T-helper 1 cell treated with Interleukin-12 subunit alpha and Interleukin-12 subunit beta and Interleukin-4 antibody, amounts not matched to agents 30 μg/mL and 1 μg/mL, for 36 hours (primary cell): Measurements from ENCODE around the gene TMCC1.

Experiments used
- H3K27ac Mint-ChIP-seq: one replicate; pipeline ENCODE4 v1.8.0; 2021; ENCODE audit warnings: mild to moderate bottlenecking, mixed read lengths
- H3K27me3 Mint-ChIP-seq: one replicate; pipeline ENCODE4 v1.8.0; 2021; ENCODE audit warnings: low read depth, mixed read lengths
- H3K36me3 Mint-ChIP-seq: one replicate; pipeline ENCODE4 v1.8.0; 2021; ENCODE audit warnings: low read depth, mixed read lengths
- H3K4me1 Mint-ChIP-seq: one replicate; pipeline ENCODE4 v1.8.0; 2021; ENCODE audit warnings: low read depth, mixed read lengths
- H3K4me3 Mint-ChIP-seq: one replicate; pipeline ENCODE4 v1.8.0; 2021; ENCODE audit warnings: mild to moderate bottlenecking, moderate library complexity, mixed read lengths
- H3K9me3 Mint-ChIP-seq: one replicate; pipeline ENCODE4 v1.8.0; 2021; ENCODE audit warnings: mixed read lengths

TMCC1 gene

DNA sequence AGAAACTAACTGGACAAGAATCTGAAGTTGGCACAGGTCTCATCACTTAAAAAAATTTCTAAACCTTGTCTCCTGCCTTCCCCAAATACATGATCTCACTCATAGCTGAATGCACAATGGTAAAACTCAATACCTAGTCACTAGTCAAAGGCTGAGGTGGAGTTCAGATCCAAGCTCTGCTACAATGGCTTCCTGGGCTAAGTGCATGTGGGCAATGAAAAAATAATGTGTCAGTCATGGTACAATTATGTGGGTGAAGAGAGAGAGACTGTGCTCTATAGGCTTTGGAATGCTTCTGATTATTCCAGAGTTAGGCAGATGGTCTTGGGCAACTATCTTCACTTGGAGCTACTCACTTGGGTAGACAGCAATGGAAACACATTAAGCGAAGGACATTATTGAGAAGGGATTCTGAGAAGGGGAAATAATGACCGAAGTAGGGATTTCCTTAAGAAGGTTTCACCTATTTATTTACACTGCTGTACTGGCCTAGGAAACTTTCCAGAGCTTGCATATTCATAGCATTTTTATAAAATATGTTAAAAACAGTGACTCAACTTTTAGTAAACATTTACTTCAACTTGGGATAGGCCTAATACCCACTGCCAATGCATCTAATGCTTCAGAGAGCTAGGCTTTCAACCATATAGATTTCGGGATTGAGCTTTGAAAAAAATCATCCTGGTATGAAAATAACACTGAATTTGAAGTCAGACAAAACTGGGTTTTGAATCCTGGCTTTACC lies 228.3 kb downstream of the TMCC1 start:
- Mint-ChIP-seq H3K9me3 (no peaks in the 10 kb centered on the region), H3K4me3 (no peak overlapping the region), H3K27me3 (no peaks in the 10 kb centered on the region), H3K36me3 (no peaks in the 10 kb centered on the region), H3K27ac (no peak overlapping the region), H3K4me1 (no peaks in the 10 kb centered on the region)

- no peak overlapping the region for H3K4me3 Mint-ChIP-seq
- H3K27me3 Mint-ChIP-seq = no peaks in the 10 kb centered on the region
- no peaks in the 10 kb centered on the region for H3K4me1 Mint-ChIP-seq
- H3K36me3 Mint-ChIP-seq = peaks cover 1% of the 10 kb centered on the region
- H3K9me3 Mint-ChIP-seq = no peaks in the 10 kb centered on the region
- no peak overlapping the region for H3K27ac Mint-ChIP-seq
Measured at GRCh38 chr3:129663930-129664646, 229.4 kb downstream of the TMCC1 start.

- Mint-ChIP-seq H3K4me3 (no peak overlapping the region), H3K36me3 (peaks cover 1% of the 10 kb centered on the region), H3K27ac (no peak overlapping the region), H3K4me1 (peaks cover 4% of the 10 kb centered on the region), H3K27me3 (no peaks in the 10 kb centered on the region), H3K9me3 (no peaks in the 10 kb centered on the region)
Measured at GRCh38 chr3:129663045-129663446, 230.5 kb downstream of the TMCC1 start.

- peaks cover 1% of the 10 kb centered on the region for H3K36me3 Mint-ChIP-seq
- H3K27ac Mint-ChIP-seq = no peak overlapping the region
- H3K9me3 Mint-ChIP-seq = no peaks in the 10 kb centered on the region
- H3K4me1 Mint-ChIP-seq = peaks cover 12% of the 10 kb centered on the region
- no peak overlapping the region for H3K4me3 Mint-ChIP-seq
- H3K27me3 Mint-ChIP-seq = no peaks in the 10 kb centered on the region
Measured at GRCh38 chr3:129662191-129662608, 231.3 kb downstream of the TMCC1 start.

- H3K27ac Mint-ChIP-seq = no peak overlapping the region
- H3K9me3 Mint-ChIP-seq = no peaks in the 10 kb centered on the region
- no peak overlapping the region for H3K4me3 Mint-ChIP-seq
- peaks cover 1% of the 10 kb centered on the region for H3K36me3 Mint-ChIP-seq
- peaks cover 12% of the 10 kb centered on the region for H3K4me1 Mint-ChIP-seq
- H3K27me3 Mint-ChIP-seq = no peaks in the 10 kb centered on the region
Measured at GRCh38 chr3:129661766-129662165, 231.7 kb downstream of the TMCC1 start.

GRCh38 chr3:129658110-129658843 lies 235.2 kb downstream of the TMCC1 start:
- Mint-ChIP-seq H3K4me3 (no peak overlapping the region), H3K27me3 (no peaks in the 10 kb centered on the region), H3K36me3 (peaks cover 4% of the 10 kb centered on the region), H3K27ac (no peak overlapping the region), H3K9me3 (no peaks in the 10 kb centered on the region), H3K4me1 (peaks cover 12% of the 10 kb centered on the region)

DNA sequence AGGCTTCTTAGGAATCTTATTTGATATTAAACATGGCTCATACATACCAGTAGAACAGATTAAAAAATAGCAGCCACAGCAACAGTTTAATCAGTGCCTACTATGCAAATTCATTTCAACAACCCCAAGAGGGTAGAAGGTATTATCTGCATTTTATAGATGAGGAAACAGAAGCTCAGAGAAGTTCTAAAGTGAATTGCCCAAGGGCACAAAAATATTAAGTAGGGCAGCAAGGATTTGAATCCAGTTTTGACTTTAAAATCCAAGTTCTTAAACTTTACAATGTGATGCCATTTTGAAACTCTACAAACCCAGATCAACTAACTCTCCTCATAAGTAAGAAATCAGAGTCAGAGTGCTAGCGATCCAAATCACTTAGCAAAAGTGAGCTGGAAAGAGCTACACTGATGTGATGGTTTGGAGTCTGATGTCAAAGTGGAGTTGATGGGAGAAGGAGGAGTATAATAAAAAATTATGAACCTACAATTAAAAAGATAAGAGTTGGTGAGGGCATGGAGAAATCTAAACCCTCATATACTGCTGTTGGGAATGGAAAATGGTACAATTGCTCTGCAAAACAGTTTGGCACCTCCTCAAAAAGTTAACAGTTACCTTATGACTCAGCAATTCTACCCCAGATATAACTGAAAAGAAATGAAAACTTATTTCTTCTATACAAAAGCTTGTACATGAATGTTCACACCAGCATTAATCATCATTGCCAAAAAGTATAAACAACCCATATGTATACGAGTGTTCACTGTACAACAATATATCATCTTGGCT lies 236.1 kb downstream of the TMCC1 start:
- Mint-ChIP-seq H3K27ac (no peak overlapping the region), H3K27me3 (no peaks in the 10 kb centered on the region), H3K36me3 (peaks cover 4% of the 10 kb centered on the region), H3K4me3 (no peak overlapping the region), H3K9me3 (no peaks in the 10 kb centered on the region), H3K4me1 (peaks cover 12% of the 10 kb centered on the region)

DNA sequence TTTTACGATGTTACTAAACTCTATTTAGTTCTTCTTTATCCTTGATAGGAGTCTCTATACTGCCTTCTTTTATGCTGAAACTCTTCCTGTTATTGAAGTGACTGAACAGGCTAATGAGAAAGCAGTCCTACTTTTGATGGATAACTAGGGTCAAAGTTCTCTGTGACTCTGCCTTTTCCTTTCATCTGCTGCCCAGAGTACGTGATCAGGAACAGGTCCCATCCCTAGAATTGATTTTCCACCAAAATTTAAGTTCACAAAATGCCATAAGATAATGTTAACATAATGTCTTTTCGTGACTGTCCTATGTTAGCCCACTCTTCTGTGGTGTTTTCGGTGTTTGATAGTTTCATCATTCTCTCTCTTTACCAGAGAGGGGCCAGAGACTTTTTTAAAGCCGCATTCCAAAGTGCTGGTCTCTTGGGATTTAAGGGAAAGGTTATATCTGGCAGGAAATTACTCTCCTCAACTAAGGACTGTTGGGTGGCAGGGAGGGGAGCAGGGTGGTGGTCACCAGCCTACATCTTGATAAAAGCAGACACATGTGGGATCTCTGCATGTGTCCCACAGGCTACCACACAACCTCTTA lies 236.8 kb downstream of the TMCC1 start:
- no peaks in the 10 kb centered on the region for H3K27me3 Mint-ChIP-seq
- no peak overlapping the region for H3K4me3 Mint-ChIP-seq
- no peaks in the 10 kb centered on the region for H3K9me3 Mint-ChIP-seq
- no peak overlapping the region for H3K27ac Mint-ChIP-seq
- H3K4me1 Mint-ChIP-seq = peaks cover 12% of the 10 kb centered on the region
- peaks cover 4% of the 10 kb centered on the region for H3K36me3 Mint-ChIP-seq

- Mint-ChIP-seq H3K4me1 (peaks cover 12% of the 10 kb centered on the region), H3K27me3 (peaks cover under 1% of the 10 kb centered on the region), H3K27ac (no peak overlapping the region), H3K4me3 (no peak overlapping the region), H3K36me3 (peaks cover 4% of the 10 kb centered on the region), H3K9me3 (no peaks in the 10 kb centered on the region)
Measured at GRCh38 chr3:129655291-129655700, 238.2 kb downstream of the TMCC1 start.

GRCh38 chr3:129654131-129654530 lies 239.4 kb downstream of the TMCC1 start:
- Mint-ChIP-seq H3K4me3 (no peak overlapping the region), H3K27me3 (peaks cover 4% of the 10 kb centered on the region), H3K4me1 (peaks cover 12% of the 10 kb centered on the region), H3K27ac (no peak overlapping the region), H3K9me3 (no peaks in the 10 kb centered on the region), H3K36me3 (peaks cover 2% of the 10 kb centered on the region)

- no peak overlapping the region for H3K4me3 Mint-ChIP-seq
- H3K9me3 Mint-ChIP-seq = no peaks in the 10 kb centered on the region
- H3K36me3 Mint-ChIP-seq = peaks cover 2% of the 10 kb centered on the region
- H3K27ac Mint-ChIP-seq = no peak overlapping the region
- peaks cover 8% of the 10 kb centered on the region for H3K4me1 Mint-ChIP-seq
- peaks cover 4% of the 10 kb centered on the region for H3K27me3 Mint-ChIP-seq
Measured at GRCh38 chr3:129653019-129653418, 240.5 kb downstream of the TMCC1 start.

DNA sequence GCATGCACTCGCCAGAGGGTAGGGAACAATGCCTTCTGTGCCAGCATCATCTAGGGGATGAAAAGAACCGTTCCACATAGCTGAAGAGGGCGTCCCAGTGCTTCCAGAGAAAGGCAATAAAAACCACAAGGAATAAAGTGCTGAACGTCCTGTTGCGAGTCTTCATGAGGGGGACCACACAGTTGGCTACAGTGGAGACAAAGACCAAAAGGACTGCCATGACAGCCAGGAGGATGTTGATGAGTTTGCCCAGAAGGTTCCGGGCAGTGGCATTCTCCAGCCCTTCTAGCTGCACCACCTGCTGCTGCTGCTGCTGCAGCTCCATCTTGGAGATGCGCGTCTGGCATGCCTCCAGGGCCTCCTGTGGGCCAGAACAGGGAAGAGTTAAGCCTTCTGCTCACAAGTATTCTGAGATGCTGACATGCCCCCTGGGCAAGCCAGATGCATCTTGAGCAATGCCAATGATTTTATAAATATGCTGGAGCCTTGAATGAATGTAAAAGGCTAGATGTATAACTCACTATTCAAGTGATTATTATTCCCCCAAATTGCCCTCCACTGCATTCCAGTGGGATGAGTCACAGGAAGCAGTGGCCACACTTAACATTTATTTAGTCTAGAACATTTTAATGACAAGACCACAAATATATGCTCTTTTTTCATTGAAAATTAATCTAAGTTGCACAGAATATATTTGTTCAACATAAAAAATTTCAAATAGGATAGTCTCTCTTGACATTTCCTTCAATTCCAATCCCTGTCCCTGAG lies 241.9 kb downstream of the TMCC1 start:
- Mint-ChIP-seq H3K9me3 (no peaks in the 10 kb centered on the region), H3K4me3 (no peak overlapping the region), H3K36me3 (peaks cover 2% of the 10 kb centered on the region)

DNA sequence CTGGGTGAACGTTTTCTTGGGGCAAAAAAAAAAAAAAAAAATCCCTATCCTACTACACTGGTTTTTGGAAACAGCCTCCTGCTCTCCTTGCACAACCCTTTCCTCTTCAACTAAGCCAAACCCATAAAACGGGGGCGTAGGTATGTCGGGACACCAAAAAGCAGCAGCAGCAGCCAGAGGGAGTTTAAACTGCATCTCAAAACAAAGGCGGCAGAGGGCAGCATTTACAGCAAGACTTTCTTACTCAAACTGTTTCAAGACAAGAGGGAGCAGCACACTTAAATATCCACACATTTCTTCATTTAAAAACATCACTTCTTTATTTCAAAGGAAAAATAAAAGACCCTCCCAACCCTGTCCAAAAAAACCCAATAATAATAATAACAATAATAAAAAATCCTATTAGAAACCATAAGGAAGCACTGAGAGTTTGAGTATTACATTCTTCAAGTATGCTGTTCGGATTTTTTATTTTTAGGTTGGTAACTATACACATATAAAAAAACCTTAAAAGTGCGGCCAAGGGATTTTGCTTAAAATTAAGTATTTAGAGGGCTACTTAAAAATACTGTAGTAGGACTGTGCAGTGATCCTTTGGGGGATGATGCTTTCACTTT lies 243.1 kb downstream of the TMCC1 start:
- H3K27me3 Mint-ChIP-seq = peaks cover 5% of the 10 kb centered on the region
- H3K9me3 Mint-ChIP-seq = no peaks in the 10 kb centered on the region
- peaks cover 2% of the 10 kb centered on the region for H3K36me3 Mint-ChIP-seq
- H3K4me3 Mint-ChIP-seq = no peak overlapping the region
- H3K4me1 Mint-ChIP-seq = no peaks in the 10 kb centered on the region
- no peak overlapping the region for H3K27ac Mint-ChIP-seq

More for the DNA sequence above, 241.9 kb downstream of the TMCC1 start:
- Mint-ChIP-seq H3K27ac (no peak overlapping the region), H3K27me3 (peaks cover 4% of the 10 kb centered on the region), H3K4me1 (no peaks in the 10 kb centered on the region)
